PC-9 (cell line): ENCODE data around the gene ATG10. TPM values are rescaled to one million over a fixed set of nuclear protein-coding genes. Genes with fewer than 3 reads are reported as not detected.
"Not testable (repeated sequence)": the region's sequence is repeated elsewhere in the genome, so short reads cannot be mapped to it uniquely, and the experiment has no call there.

Experiments used
- BruUV-seq: library from RNA; stranded (reverse); fragments of 400-500 nt; replicated peaks from 2 replicates; lab custom pipeline; 2021; lab: Mats Ljungman, UMichigan
- CTCF ChIA-PET: fragments of 300-600 bp; sonication (Branson Sonifier 250); formaldehyde crosslinking; loops from one replicate; lab custom pipeline; 2022; ENCODE audit warnings: antibody characterized with exemption; lab: Charles Lee
- POLR2A ChIA-PET: fragments of 300-600 bp; sonication (Branson Sonifier 250); formaldehyde crosslinking; loops from one replicate; lab custom pipeline; 2022; ENCODE audit warnings: antibody characterized with exemption; ENCODE audit not compliant: unreplicated experiment; lab: Charles Lee
- DNase-seq, 2 experiments: peaks; one replicate each; pipeline versions ENCODE4 v3.0.0 to v3.0.0-alpha.2; 2015 to 2022; ENCODE audit warnings: mixed read lengths in 1 of 2
- H2AFZ ChIP-seq: fragments of 200-600 bp; sonication (generic); 2 replicates; pipeline ENCODE4 v1.8.1; 2017; ENCODE audit warnings: antibody characterized with exemption
- H3F3A ChIP-seq: fragments of 200-600 bp; sonication (generic); 2 replicates; pipeline ENCODE4 v1.8.1; 2017; ENCODE audit warnings: antibody characterized with exemption, mild to moderate bottlenecking, low read depth; ENCODE audit not compliant: insufficient read depth
- H3K27ac ChIP-seq: fragments of 200-600 bp; sonication (generic); 2 replicates; pipeline ENCODE4 v1.6.1; 2016; ENCODE audit warnings: mixed run types
- H3K27me3 ChIP-seq: fragments of 200-600 bp; sonication (generic); 2 replicates; pipeline ENCODE4 v1.6.1; 2016; ENCODE audit warnings: low read depth, mixed run types; ENCODE audit not compliant: insufficient read depth
- H3K36me3 ChIP-seq: fragments of 200-600 bp; sonication (generic); 2 replicates; pipeline ENCODE4 v1.6.1; 2016; ENCODE audit warnings: low read depth, mixed run types
- H3K4me1 ChIP-seq: fragments of 200-600 bp; sonication (generic); replicated peaks from 2 replicates; pipeline ENCODE4 v1.6.1; 2016; ENCODE audit warnings: mixed run types; ENCODE audit not compliant: insufficient read depth
- H3K4me2 ChIP-seq: fragments of 200-600 bp; sonication (generic); 2 replicates; pipeline ENCODE4 v1.6.1; 2017; ENCODE audit warnings: mixed run types
- H3K4me3 ChIP-seq: fragments of 200-600 bp; sonication (generic); 2 replicates; pipeline ENCODE4 v1.6.1; 2016; ENCODE audit warnings: mixed run types
- H3K79me2 ChIP-seq: fragments of 200-600 bp; sonication (generic); 2 replicates; pipeline ENCODE4 v1.6.1; 2017; ENCODE audit warnings: low read depth, mixed run types
- H3K9me2 ChIP-seq: fragments of 200-600 bp; sonication (generic); 2 replicates; pipeline ENCODE4 v1.8.1; 2017; ENCODE audit warnings: mild to moderate bottlenecking; ENCODE audit not compliant: insufficient read depth
- H3K9me3 ChIP-seq: fragments of 200-600 bp; sonication (generic); 2 replicates; pipeline ENCODE4 v1.8.1; 2016; ENCODE audit warnings: low read depth; ENCODE audit not compliant: insufficient read depth
- H4K20me1 ChIP-seq: fragments of 200-600 bp; sonication (generic); 2 replicates; pipeline ENCODE4 v1.8.1; 2017; ENCODE audit not compliant: insufficient read depth
- CTCF ChIP-seq: fragments of 200-600 bp; sonication (generic); conservative IDR thresholded peaks from 2 replicates; pipeline ENCODE4 v1.6.1; 2017; ENCODE audit warnings: mixed run types, antibody characterized with exemption, mild to moderate bottlenecking, moderate library complexity
- EZH2 ChIP-seq: fragments of 200-600 bp; sonication (generic); IDR thresholded peaks from 2 replicates; pipeline ENCODE4 v1.8.0; 2017; ENCODE audit warnings: antibody characterized with exemption, low read depth
- intact Hi-C: fragments of 100-400 bp; cut with micrococcal nuclease; formaldehyde crosslinking; loops from one replicate; pipeline ENCODE4 v1.10.0; 2022; ENCODE audit not compliant: unreplicated experiment
- total RNA-seq: library from RNA; stranded (reverse); gene quantifications from 2 replicates; pipeline ENCODE4 v1.2.3, GENCODE V29; 2021

Gene ATG10
- total RNA-seq, 1 experiment from 2014 or later = 12.7 TPM

- DNase-seq, H3K4me3 ChIP-seq, H3K9me3 ChIP-seq, H3K4me2 ChIP-seq, intact Hi-C loops, H3K27ac ChIP-seq, H2AFZ ChIP-seq, BruUV-seq, H4K20me1 ChIP-seq, CTCF ChIA-PET, H3K9me2 ChIP-seq, H3K27me3 ChIP-seq, POLR2A ChIA-PET, H3K4me1 ChIP-seq: not testable (repeated sequence)
- Histone ChIP-seq H3K79me2 (peaks cover 31% of the 10 kb centered on the region), H3K36me3 (peaks cover 49% of the 10 kb centered on the region), H3F3A (peaks cover 56% of the 10 kb centered on the region)
These were observed 300.9 kb downstream of the ATG10 start for GRCh38 chr5:82272571-82273356.

GRCh38 chr5:82273426-82273825 is 301.6 kb downstream of the ATG10 start:
- H3F3A ChIP-seq = peaks cover 56% of the 10 kb centered on the region
- H3K4me2 ChIP-seq, CTCF ChIA-PET, DNase-seq, H3K4me3 ChIP-seq, H3K9me3 ChIP-seq, H3K4me1 ChIP-seq, H4K20me1 ChIP-seq, POLR2A ChIA-PET, H3K27me3 ChIP-seq, BruUV-seq, H2AFZ ChIP-seq, H3K27ac ChIP-seq, H3K9me2 ChIP-seq, intact Hi-C loops: not testable (repeated sequence)
- peaks cover 47% of the 10 kb centered on the region for H3K36me3 ChIP-seq
- peaks cover 36% of the 10 kb centered on the region for H3K79me2 ChIP-seq

- H3K4me3 ChIP-seq = no peak overlapping the region
- H3K9me3 ChIP-seq = no peaks in the 10 kb centered on the region
- no peaks in the 10 kb centered on the region for H3K9me2 ChIP-seq
- no peak for DNase-seq
- TF ChIP-seq EZH2 (no peak), CTCF (no peak)
- H3K4me1 ChIP-seq = peaks cover 13% of the 10 kb centered on the region
- no peak overlapping the region for H2AFZ ChIP-seq
- H3K27ac ChIP-seq = no peak overlapping the region
- H3K79me2 ChIP-seq = peaks cover 42% of the 10 kb centered on the region
- peaks cover 9% of the 10 kb centered on the region; the same call in 1 of the 2 replicates for H4K20me1 ChIP-seq
- CTCF ChIA-PET = no interaction called here
- peaks cover 56% of the 10 kb centered on the region for H3F3A ChIP-seq
- no peaks in the 10 kb centered on the region for H3K27me3 ChIP-seq
- H3K36me3 ChIP-seq = peaks cover 40% of the 10 kb centered on the region
- BruUV-seq = no TSS peak
- no peak overlapping the region for H3K4me2 ChIP-seq
- POLR2A ChIA-PET = no interaction called here
- intact Hi-C loops = no loop called here
These were observed 302.8 kb downstream of the ATG10 start for GRCh38 chr5:82274343-82275211.

- Histone ChIP-seq H4K20me1 (peaks cover 9% of the 10 kb centered on the region; the same call in 1 of the 2 replicates), H3K9me2 (no peaks in the 10 kb centered on the region), H3K27me3 (no peaks in the 10 kb centered on the region), H3K27ac (no peak overlapping the region), H3K9me3 (no peaks in the 10 kb centered on the region), H3K4me1 (peaks cover 17% of the 10 kb centered on the region), H3K4me3 (no peak overlapping the region), H3F3A (peaks cover 56% of the 10 kb centered on the region), H3K36me3 (peaks cover 40% of the 10 kb centered on the region), H3K79me2 (peaks cover 49% of the 10 kb centered on the region), H2AFZ (no peak overlapping the region), H3K4me2 (no peak overlapping the region)
- ChIA-PET CTCF (no interaction called here), POLR2A (no interaction called here)
- intact Hi-C loops = no loop called here
- no peak for DNase-seq
- TF ChIP-seq CTCF (no peak), EZH2 (no peak)
- no TSS peak for BruUV-seq
These were observed 303.4 kb downstream of the ATG10 start for GRCh38 chr5:82275216-82275664.
